Measurements from ENCODE around the gene SNX9. TPM values are rescaled to one million over a fixed set of nuclear protein-coding genes. Genes with fewer than 3 reads are reported as not detected.
A peak's percentile ranks its signal among the peaks of the same experiment; 100 is the strongest.

SNX9 gene
- total and polyA plus RNA-seq, 2 of the 4 experiments (the other 2 are of a cell fraction) = 35.3 to 41.2 TPM

- peaks cover 17% of the 10 kb centered on the region for H3K4me1 ChIP-seq (ENCODE audit: control insufficient read depth, insufficient read depth, low read length)
- DNase-seq = peak; percentile 81
- POLR2A ChIA-PET (ENCODE audit: unreplicated experiment) = no interaction called here
- CTCF ChIA-PET = interaction anchor here (0.6 kb wide), 1 partner anchor 466 kb away, joined by 3 read pairs; no protein-coding TSS in a partner anchor
- no peak overlapping the region for H3K56ac ChIP-seq (ENCODE audit: extremely low read depth, insufficient read depth, low read length)
- H2AK5ac ChIP-seq (ENCODE audit: low read depth, low read length) = no peak overlapping the region
- no peak overlapping the region for H2BK120ac ChIP-seq (ENCODE audit: low read depth, low read length)
- intact Hi-C loops (cut with micrococcal nuclease) = no loop called here
- H2BK15ac ChIP-seq (ENCODE audit: low read depth, low read length) = no peak overlapping the region
- H3K14ac ChIP-seq (replicated peaks; ENCODE audit: low read depth, low read length) = 0 out of 2 replicates have a peak overlapping the region, but pooled peaks have one; percentile 14
- peak overlapping the region; percentile 36 for H3K4me2 ChIP-seq (ENCODE audit: low read depth, low read length)
- H2BK20ac ChIP-seq (ENCODE audit: low read depth, low read length) = no peak overlapping the region
- no peaks in the 10 kb centered on the region for H3K36me3 ChIP-seq (ENCODE audit: control insufficient read depth, insufficient read depth, low read length)
- ATAC-seq (ENCODE audit: low read depth) = peak; percentile 43
- dilution Hi-C loops (cut with HindIII; ENCODE audit: low sequenced_read_pairs, unreplicated experiment) = no loop called here
- no CpG with 5 or more reads among the region's 6 CpGs for WGBS, 2 experiments (ENCODE audit: extremely low coverage in 2 of 2, insufficient read length in 1 of 2)
- no peak overlapping the region for H3K23ac ChIP-seq (ENCODE audit: low read depth, low read length)
- no peak for TF ChIP-seq MAFK (IDR thresholded peaks at IDR 0.05; ENCODE audit: low read depth, low read length)
- no peak for TF ChIP-seq USF2 (IDR thresholded peaks at IDR 0.05; ENCODE audit: low read depth, low read length)
- no peak for TF ChIP-seq MXI1 (IDR thresholded peaks at IDR 0.05; ENCODE audit: borderline replicate concordance, low read depth, low read length)
- TF ChIP-seq ELK1 (IDR thresholded peaks at IDR 0.05; ENCODE audit: borderline replicate concordance, low read depth, low read length) = no peak
- H3K9me3 ChIP-seq (ENCODE audit: control insufficient read depth, insufficient read depth, low read length) = no peaks in the 10 kb centered on the region
- H3K27me3 ChIP-seq (ENCODE audit: control insufficient read depth, insufficient read depth, low read length) = no peaks in the 10 kb centered on the region
- peaks cover 24 to 92% of the 10 kb centered on the region in 2 experiments; a peak in 3 of 4 replicates for H3K79me1 ChIP-seq (ENCODE audit: low read depth in 1 of 2, low read length in 2 of 2)
- no peak overlapping the region for H4K5ac ChIP-seq (ENCODE audit: low read depth, low read length)
- no peak overlapping the region for H3K4me3 ChIP-seq (ENCODE audit: insufficient read depth, low read depth, low read length)
- H3K9ac ChIP-seq (ENCODE audit: low read depth, low read length) = no peak overlapping the region
- no peak overlapping the region for H3K18ac ChIP-seq (ENCODE audit: low read depth, low read length)
- no peak overlapping the region for H2AK9ac ChIP-seq (replicated peaks; ENCODE audit: low read depth, low read length, poor library complexity)
- in situ Hi-C loops (cut with MboI; ENCODE audit: low sequenced_read_pairs) = no loop called here
- no peak overlapping the region for H3K27ac ChIP-seq (ENCODE audit: insufficient read depth, low read length)
- H2BK5ac ChIP-seq (ENCODE audit: low read depth, low read length, poor library complexity, severe bottlenecking) = no peak overlapping the region
- BruUV-seq (replicated peaks) = no TSS peak
- H2AFZ ChIP-seq (replicated peaks; ENCODE audit: low read length, poor library complexity) = no peak overlapping the region
- H3K9me1 ChIP-seq (ENCODE audit: insufficient read depth, low read length) = peaks cover 29% of the 10 kb centered on the region
- H4K8ac ChIP-seq (ENCODE audit: low read depth in 2 of 2, low read length in 2 of 2) = no peak overlapping the region
- no peak overlapping the region for H3K4ac ChIP-seq (ENCODE audit: low read depth, low read length)
- no peak overlapping the region for H4K91ac ChIP-seq (ENCODE audit: insufficient read depth, low read depth, low read length)
- peaks cover 87% of the 10 kb centered on the region for H4K20me1 ChIP-seq (ENCODE audit: insufficient read depth, low read length)
Measured at GRCh38 chr6:157845493-157846259, 22.6 kb downstream of the SNX9 start.

All from IMR-90 (cell line).